HG03354 (cell line): ENCODE results near the gene HSPBP1.

Source experiments
- ATAC-seq: cut with Tn5 transposase; IDR thresholded peaks from one replicate; pipeline ENCODE4 v1.9.1; 2021; ENCODE audit warnings: mild to moderate bottlenecking; ENCODE audit not compliant: unreplicated experiment, poor library complexity, severe bottlenecking

HSPBP1 gene

GRCh38 chr19:55305983-55306562 is 26.2 kb upstream of the HSPBP1 start:
- no peak for ATAC-seq

- no peak for ATAC-seq
Observed at GRCh38 chr19:55305491-55305890, 25.6 kb upstream of the HSPBP1 start.

GRCh38 chr19:55304980-55305379 is 25.1 kb upstream of the HSPBP1 start:
- ATAC-seq, result no peak

DNA sequence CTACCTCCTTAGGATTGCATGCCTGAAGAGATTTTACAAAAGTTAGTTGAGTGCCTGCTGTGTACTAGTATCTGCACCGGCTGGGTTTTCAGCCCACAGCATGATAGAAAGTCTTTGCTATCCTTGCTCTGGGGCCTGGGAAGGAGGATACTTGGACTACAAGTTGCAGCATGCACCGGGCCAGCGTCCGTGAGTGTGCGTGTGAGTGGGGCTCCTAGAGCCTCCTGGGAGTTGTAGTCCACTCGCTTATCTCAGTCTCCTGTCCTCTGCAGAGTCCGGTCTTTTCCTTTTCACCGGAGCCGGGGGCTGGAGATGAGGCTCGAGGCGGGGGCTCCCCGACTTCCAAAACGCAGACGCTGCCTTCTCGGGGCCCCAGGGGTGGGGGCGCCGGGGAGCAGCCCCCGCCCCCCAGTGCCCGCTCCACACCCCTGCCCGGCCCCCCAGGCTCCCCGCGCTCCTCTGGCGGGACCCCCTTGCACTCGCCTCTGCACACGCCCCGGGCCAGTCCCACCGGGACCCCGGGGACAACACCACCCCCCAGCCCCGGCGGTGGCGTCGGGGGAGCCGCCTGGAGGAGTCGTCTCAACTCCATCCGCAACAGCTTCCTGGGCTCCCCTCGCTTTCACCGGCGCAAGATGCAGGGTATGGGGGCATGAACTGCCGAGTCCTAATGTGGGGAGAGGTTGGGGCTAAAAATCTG is 24.5 kb upstream of the HSPBP1 start:
- no peak for ATAC-seq

- no peak for ATAC-seq
Observed at GRCh38 chr19:55303477-55303876, 23.6 kb upstream of the HSPBP1 start.

DNA sequence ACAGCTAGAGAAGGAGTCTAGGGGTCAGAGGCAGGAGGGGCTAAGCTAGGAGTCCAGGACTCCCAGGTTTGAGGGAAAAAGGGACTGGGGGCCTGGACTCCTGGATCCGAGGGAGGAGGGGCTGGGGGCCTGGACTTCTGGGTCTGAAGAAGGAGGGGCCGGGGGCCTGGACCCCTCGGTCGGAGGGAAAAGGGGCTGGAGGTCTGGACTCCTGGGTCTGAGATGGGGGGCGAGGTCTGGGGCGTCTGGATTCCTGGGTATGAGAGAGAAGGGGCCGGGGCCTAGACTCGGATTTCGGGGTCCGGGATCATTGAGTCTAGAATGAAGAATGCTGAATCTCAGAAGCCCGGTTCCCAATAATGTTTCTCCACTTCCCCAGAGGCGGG is 22.4 kb upstream of the HSPBP1 start:
- no peak for ATAC-seq

DNA sequence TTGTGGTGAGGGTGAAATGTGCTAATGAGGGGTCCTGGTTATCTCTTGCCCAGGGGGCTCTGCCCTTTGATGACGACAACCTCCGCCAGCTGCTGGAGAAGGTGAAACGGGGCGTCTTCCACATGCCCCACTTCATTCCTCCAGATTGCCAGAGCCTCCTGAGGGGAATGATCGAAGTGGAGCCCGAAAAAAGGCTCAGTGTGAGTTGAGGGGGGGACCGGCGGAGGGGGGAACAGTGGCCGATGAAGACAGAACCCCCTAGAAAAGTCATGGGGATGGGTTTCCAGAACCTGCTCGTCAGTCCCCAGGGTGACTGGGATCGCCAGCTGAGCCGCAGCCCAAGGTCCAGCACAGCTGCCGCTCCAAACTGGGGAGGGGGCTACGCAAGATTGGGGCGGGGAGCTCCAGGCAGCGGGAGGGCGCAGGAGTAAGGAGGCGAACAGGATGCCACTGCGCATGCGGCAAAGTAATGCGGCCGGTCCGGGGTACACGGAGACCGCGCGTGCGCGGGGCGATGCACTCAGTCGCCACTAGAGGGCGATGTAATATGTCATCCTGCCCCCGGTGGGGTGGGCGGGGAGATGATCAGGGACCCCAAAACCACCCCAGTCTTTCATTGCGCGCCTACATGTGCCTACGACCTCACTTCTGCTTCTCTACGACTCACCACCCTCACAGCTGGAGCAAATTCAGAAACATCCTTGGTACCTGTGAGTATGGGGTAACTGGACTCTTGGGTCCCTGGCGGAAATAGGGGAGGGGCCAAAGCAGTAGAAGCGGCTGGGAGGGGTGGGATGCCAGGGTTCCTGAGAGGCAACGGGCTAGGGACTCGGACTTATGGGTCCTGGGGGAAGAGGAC is 21.8 kb upstream of the HSPBP1 start:
- ATAC-seq, result peak; percentile 83

DNA sequence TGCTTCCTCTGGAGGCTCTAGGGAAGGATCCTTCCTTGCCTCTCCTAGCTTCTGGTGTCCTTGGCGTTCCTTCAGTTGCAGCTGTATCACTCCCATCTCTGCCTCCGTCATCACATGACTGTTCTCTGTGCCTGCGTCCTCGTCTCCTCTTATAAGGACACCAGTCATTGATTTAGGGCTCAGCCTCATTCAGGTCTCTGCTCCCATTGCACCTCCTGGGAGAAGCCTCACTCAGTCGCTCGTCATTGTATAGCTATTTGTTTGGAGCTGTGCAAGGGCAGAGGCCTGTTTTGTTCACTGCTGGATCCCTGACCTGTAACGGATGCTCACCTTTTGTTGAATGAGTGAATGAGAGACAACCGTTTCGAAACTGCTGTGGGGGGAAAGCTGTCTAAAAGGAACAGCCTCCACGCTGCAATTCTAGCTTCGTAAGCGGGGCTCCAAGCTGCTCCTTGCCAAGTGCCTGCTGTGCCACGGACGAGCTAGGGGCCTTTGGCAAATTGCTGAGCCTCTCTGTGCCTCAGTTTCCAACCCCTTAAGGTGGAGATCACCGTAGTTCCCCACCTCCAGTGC is 21.1 kb upstream of the HSPBP1 start:
- ATAC-seq, result no peak

DNA sequence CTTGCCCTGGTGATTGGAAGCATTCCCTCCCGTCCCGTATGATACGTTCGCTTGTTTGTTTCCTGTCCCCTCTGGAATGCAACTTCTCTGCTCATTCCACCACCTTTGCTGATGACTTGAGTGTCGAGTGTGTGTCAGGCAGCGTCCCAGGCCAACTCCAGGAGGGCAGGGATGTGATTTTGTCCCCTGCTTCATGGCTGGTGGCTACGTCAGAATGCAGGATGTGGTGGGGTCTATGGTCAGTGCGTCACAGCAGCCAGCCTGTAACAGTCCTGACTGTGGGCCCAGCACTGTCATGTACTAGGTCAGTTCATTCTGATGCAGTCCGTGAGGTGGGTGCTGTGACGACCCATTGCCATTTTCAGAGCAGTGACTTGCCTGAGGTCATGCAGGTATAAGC is 20.1 kb upstream of the HSPBP1 start:
- ATAC-seq, result no peak

DNA sequence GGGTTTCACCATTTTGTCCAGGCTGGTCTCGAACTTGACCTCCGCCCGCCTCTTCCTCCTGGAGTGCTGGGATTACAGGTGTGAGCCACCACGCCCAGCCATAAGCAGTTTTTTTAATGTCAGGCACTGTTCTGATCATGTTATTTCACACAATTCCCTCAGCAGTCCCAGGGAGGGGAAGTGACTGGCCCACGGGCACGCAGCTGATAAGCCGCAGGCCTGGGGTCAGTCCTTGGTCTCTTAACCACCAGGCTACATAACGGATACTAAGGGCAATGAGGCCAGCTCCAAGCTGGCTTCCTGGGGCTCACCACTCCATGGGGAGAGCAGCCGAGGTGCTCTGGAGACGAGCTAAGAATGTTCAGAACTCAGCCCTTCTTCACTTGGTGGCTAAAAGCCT is 17.4 kb upstream of the HSPBP1 start:
- ATAC-seq, result no peak

DNA sequence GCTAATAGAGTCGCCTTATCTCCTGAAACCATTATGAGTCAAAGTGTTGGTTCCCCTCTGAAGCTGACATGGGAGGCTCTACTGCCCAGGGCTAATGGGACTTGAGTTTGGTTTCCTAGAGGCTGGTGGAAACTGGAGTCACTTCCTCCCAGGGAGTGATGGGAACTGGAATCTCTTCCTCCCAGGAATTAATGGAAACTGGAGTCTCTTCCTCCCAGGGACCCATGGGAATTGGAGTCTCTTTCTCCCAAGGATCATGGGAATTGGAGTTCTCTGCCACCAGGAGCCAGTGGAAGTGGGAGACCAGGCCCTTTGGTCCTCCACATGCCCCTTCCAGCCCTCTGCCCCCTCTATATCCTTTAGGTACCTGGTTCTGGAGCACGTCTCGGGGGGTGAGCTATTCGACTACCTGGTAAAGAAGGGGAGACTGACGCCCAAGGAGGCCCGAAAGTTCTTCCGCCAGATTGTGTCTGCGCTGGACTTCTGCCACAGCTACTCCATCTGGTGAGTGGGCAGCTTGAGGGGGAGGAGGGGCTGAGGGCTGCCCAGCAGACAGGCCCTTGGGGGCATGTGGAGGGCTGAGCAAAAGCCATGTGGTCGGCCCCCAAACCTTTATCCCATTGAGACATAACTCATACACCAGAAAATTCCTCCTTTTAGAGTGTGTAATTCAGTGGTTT is 9.3 kb upstream of the HSPBP1 start:
- no peak for ATAC-seq

- no peak for ATAC-seq
Observed at GRCh38 chr19:55287361-55288079, 7.6 kb upstream of the HSPBP1 start.

- no peak for ATAC-seq
Observed at GRCh38 chr19:55285229-55285890, 5.5 kb upstream of the HSPBP1 start.

DNA sequence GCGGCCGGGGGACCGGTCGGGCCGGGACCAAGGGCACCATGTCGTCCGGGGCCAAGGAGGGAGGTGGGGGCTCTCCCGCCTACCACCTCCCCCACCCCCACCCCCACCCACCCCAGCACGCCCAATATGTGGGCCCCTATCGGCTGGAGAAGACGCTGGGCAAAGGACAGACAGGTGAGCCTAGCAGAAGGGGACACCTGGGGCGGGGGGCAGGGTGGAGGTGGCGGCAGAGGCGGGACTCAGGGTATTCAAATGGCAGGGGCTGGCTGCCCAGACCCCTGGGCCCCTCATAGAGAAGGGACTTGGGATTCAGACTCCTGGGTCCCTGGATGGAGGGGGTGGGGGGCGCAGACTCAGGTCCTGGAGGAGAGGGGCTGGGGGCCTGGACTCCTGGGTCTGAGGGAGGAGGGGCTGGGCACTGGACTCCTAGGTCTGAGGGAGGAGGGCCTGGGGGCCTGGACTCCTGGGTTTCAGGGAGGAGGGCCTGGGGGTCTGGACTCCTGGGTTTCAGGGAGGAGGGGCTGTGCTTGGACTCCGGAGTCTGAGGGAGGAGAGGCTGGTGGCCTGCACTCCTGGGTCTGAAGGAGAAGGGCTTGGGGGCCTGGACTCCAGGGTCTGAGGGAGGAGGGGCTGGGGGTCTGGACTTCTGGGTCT is 4.6 kb upstream of the HSPBP1 start:
- ATAC-seq, result no peak

DNA sequence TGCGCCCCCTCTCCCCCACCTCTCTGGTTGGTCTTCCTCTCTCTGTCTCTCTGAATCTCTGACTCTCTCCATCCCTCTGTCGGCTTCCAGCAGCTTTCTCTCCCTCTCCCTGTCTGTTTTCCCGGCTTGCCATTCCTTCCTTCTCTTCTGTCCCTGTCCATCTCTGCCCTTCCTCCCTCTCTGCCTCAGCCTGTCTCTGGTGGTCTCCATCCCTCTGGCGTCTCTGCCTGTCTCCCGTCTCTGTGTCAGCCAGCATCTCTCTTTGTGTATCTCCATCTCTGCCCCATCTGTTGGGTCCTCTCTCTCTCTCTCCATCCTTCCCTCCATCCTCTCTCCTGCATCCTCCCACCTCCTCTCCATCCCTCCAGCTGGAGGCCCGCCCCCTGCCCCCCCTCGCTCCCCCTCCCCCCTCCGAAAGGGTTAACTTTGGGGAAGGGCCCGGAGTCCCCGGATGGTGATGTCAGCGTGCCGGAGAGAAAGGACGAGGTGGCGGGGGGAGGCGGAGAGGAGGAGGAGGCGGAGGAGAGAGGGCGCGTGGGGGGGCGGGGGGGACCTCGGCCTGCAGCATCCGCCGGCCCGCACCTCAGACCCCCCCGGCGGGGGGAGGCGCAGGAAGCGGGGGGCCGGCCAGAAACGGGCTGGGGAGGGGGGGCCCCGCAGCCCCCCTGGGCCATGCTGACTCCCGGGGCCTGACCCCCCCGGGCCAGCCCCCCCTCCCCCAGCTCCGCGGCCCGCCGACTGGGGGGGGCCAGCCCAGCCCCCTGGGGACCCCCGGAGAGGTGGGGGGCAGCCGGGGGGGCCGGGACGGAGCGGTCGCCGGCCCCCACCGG is 3.9 kb upstream of the HSPBP1 start, which contains the start of gene BRSK1:
TSS of gene BRSK1 (plus strand) at position 450 of the 830 bp plus-strand sequence. CDS start 446 bp downstream, outside the sequence.
- no peak for ATAC-seq

- ATAC-seq, result no peak
Observed at GRCh38 chr19:55279340-55279739, 570 bp downstream of the HSPBP1 start.

GRCh38 chr19:55278391-55279135 is 1.3 kb downstream of the HSPBP1 start:
- ATAC-seq, result no peak
